Ascending aorta (tissue), 2 donors: ENCODE measurements around the gene RPGR. TPM values are rescaled to one million over a fixed set of nuclear protein-coding genes. Genes with fewer than 3 reads are reported as not detected.

Experiments used
- DNase-seq, 2 donors: peaks; one replicate each; pipeline ENCODE4 v3.0.0-alpha.2; 2019; ENCODE audit warnings: low spot score in 2 of 2
- H3K27ac ChIP-seq, 2 donors: fragments of 200-600 bp; sonication (generic); one replicate each; pipeline ENCODE4 v1.5.1; 2016 to 2017; ENCODE audit warnings: mild to moderate bottlenecking in 1 of 2
- H3K27me3 ChIP-seq: fragments of 200-600 bp; sonication (generic); one replicate; pipeline ENCODE4 v1.5.1; 2017
- H3K36me3 ChIP-seq, 2 donors: fragments of 200-600 bp; sonication (generic); one replicate each; pipeline ENCODE4 v1.5.1; 2016
- H3K4me1 ChIP-seq, 2 donors: fragments of 200-600 bp; sonication (generic); one replicate each; pipeline ENCODE4 v1.5.1; 2016 to 2017; ENCODE audit warnings: mild to moderate bottlenecking in 1 of 2
- H3K4me3 ChIP-seq, 2 donors: fragments of 200-600 bp; sonication (generic); one replicate each; pipeline ENCODE4 v1.5.1; 2016 to 2017; ENCODE audit warnings: mild to moderate bottlenecking in 1 of 2
- H3K9me3 ChIP-seq, 2 donors: fragments of 200-600 bp; sonication (generic); one replicate each; pipeline ENCODE4 v1.5.1; 2016
- intact Hi-C: fragments of 100-400 bp; cut with DNase I; formaldehyde crosslinking; loops from one replicate; pipeline ENCODE4 v1.15.1; 2023
- total RNA-seq: library from RNA; depleted of rRNA; stranded (reverse); fragments of >200 nt; gene quantifications from one replicate; pipeline ENCODE4 v1.1.0, GENCODE V29; 2016
- TF ChIP-seq, protein P1 (sequence below), 3 experiments: fragments of 200-600 bp in 2 of 3; fragments of 450-650 bp in 1 of 3; sonication (generic) in 2 of 3; IDR thresholded peaks; one replicate each; pipeline ENCODE4 v1.5.1; 2016 to 2019; ENCODE audit warnings: antibody characterized with exemption in 3 of 3, mild to moderate bottlenecking in 1 of 3, moderate library complexity in 1 of 3

The RPGR gene
- total RNA-seq, 1 donor from 2014 or later, result 12.0 TPM

- peak overlapping the region in 1 of 2 donors; percentile 85 for H3K27ac ChIP-seq
- peak overlapping the region in 1 of 2 donors; percentile 76 for H3K4me3 ChIP-seq
- intact Hi-C loops, result loop anchor here (2.0 to 10.0 kb wide), 5 partner anchors 94 to 751 kb away; partner anchors contain the start of genes DYNLT3 and LANCL3
- H3K4me1 ChIP-seq, result no peaks in the 10 kb centered on the region
- no peaks in the 10 kb centered on the region for H3K36me3 ChIP-seq
- H3K27me3 ChIP-seq, result no peaks in the 10 kb centered on the region
- TF ChIP-seq, protein P1, sequence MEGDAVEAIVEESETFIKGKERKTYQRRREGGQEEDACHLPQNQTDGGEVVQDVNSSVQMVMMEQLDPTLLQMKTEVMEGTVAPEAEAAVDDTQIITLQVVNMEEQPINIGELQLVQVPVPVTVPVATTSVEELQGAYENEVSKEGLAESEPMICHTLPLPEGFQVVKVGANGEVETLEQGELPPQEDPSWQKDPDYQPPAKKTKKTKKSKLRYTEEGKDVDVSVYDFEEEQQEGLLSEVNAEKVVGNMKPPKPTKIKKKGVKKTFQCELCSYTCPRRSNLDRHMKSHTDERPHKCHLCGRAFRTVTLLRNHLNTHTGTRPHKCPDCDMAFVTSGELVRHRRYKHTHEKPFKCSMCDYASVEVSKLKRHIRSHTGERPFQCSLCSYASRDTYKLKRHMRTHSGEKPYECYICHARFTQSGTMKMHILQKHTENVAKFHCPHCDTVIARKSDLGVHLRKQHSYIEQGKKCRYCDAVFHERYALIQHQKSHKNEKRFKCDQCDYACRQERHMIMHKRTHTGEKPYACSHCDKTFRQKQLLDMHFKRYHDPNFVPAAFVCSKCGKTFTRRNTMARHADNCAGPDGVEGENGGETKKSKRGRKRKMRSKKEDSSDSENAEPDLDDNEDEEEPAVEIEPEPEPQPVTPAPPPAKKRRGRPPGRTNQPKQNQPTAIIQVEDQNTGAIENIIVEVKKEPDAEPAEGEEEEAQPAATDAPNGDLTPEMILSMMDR (IDR thresholded peaks at IDR 0.05), result no peak
- no peak for DNase-seq
- H3K9me3 ChIP-seq, result no peaks in the 10 kb centered on the region
Observed at GRCh38 chrX:38326086-38326485, 1.2 kb downstream of the RPGR start.

DNA sequence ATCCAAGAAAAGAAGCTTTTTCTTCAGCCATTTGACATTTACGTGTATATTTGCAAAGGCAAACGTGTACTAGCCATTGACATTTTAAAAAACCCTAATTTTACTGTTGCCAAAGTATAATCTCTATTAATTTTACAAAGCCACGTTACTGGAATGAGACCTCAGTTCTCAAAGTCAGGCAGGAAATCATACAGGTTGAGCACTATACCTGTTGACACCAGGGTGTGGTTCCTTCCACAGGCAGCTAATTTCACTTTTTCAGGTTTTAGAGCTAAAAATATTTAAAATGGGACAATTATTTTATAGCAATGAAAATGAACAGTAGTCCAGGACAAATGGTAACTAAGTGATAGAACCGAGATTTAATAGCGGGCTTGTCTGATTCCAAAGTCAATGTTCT, 6.5 kb downstream of the RPGR start:
- intact Hi-C loops, result loop anchor here (10.0 kb wide), 2 partner anchors 476 to 746 kb away; partner anchors contain the start of genes DYNLT3 and LANCL3
- no peaks in the 10 kb centered on the region for H3K9me3 ChIP-seq
- DNase-seq, result no peak
- TF ChIP-seq, protein P1 (IDR thresholded peaks at IDR 0.05), result no peak
- H3K27me3 ChIP-seq, result no peaks in the 10 kb centered on the region
- no peak overlapping the region for H3K4me3 ChIP-seq
- H3K4me1 ChIP-seq, result no peaks in the 10 kb centered on the region
- H3K27ac ChIP-seq, result no peak overlapping the region
- no peaks in the 10 kb centered on the region for H3K36me3 ChIP-seq

DNA sequence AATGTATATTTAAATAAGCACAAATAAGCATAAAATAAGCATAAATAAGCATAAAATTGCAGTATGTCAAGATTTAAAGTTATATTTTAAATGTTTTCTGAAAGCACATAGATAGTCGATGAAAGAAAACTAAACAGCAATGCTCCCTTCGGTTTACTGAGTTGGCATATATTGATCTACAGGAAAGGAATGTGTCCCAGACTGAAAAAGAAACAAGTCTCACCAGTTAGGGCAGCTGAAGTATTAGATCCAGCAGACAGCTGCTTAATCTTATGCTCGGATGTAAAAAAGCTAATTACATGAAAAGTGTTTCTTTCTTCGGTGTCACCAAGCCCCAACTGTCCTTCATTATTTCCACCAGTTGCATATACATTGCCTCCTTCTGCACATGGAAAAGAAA, 8.7 kb downstream of the RPGR start:
- DNase-seq, result no peak
- TF ChIP-seq, protein P1 (IDR thresholded peaks at IDR 0.05), result no peak
- no peaks in the 10 kb centered on the region for H3K36me3 ChIP-seq
- intact Hi-C loops, result no loop called here
- H3K4me1 ChIP-seq, result no peaks in the 10 kb centered on the region
- H3K27me3 ChIP-seq, result no peaks in the 10 kb centered on the region
- no peak overlapping the region for H3K4me3 ChIP-seq
- no peak overlapping the region for H3K27ac ChIP-seq
- no peaks in the 10 kb centered on the region for H3K9me3 ChIP-seq

DNA sequence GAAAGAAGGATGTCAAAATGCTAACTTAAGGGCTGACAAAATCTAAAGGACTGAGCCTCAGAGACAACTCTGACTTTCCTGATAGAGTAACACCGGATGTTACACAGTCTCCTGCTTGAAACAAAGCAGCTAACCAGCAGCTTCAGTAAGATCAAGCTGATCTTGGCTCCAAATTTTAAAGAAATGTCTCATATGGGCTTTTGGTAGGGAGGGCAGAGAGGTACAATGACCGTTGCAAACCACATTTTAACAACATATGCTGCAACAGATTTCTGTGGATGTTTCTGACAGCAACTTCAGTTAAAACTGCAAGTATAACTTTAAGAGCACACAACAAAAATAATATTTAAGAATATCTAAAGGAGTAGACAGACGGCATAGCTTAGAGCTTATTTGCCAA, 9.1 kb downstream of the RPGR start:
- intact Hi-C loops, result no loop called here
- H3K27me3 ChIP-seq, result no peaks in the 10 kb centered on the region

GRCh38 chrX:38315186-38315585, 12.1 kb downstream of the RPGR start:
- intact Hi-C loops, result no loop called here

More for the DNA sequence above, 9.1 kb downstream of the RPGR start:
- Histone ChIP-seq H3K9me3 (no peaks in the 10 kb centered on the region), H3K36me3 (no peaks in the 10 kb centered on the region), H3K27ac (no peak overlapping the region), H3K4me3 (no peak overlapping the region), H3K4me1 (no peaks in the 10 kb centered on the region)
- no peak for DNase-seq
- TF ChIP-seq, protein P1 (IDR thresholded peaks at IDR 0.05), result no peak

More at GRCh38 chrX:38315186-38315585, 12.1 kb downstream of the RPGR start:
- Histone ChIP-seq H3K9me3 (no peaks in the 10 kb centered on the region), H3K36me3 (no peaks in the 10 kb centered on the region), H3K27me3 (no peaks in the 10 kb centered on the region), H3K27ac (no peak overlapping the region), H3K4me3 (no peak overlapping the region), H3K4me1 (no peaks in the 10 kb centered on the region)
- TF ChIP-seq, protein P1 (IDR thresholded peaks at IDR 0.05), result no peak
- no peak for DNase-seq
